KBM-7 (cell line): ENCODE measurements around the gene CBX3.
"Not testable (repeated sequence)": the region's sequence is repeated elsewhere in the genome, so short reads cannot be mapped to it uniquely, and the experiment has no call there.

Experiments used
- DNase-seq: peaks from one replicate; pipeline ENCODE4 v3.0.0-alpha.2; 2015
- in situ Hi-C: fragments of 300-500 bp; cut with MboI; formaldehyde crosslinking; loops from 2 replicates; pipeline ENCODE4 v1.14.3; 2020; ENCODE audit warnings: low sequenced_read_pairs, low pct_unique_long_range_greater_than_20kb, mixed read lengths

CBX3 gene

DNA sequence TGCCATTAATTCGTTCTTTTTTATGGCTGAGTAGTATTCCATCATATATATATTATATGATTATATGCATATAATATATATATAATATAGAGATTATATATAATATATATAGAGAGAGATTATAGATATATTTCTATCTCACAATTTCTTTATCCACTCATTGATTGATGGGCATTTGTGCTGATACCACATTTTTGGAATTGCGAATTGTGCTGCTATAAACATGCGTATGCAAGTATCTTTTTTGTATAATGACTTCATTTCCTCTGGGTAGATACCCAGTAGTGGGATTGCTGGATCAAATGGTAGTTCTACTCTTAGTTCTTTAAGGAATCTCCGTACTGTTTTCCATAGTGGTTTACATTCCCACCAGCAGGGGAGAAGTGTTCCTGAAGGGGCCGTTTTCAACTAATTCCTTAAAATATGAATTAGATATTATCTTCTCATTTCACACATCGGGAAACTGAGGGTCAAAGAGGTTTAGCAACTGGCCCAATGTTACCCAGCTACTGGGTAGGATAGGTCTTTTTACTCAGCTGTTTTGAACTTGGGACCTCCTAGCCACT is 33.0 kb upstream of the CBX3 start:
- no peak for DNase-seq
- in situ Hi-C loops: no loop called here

DNA sequence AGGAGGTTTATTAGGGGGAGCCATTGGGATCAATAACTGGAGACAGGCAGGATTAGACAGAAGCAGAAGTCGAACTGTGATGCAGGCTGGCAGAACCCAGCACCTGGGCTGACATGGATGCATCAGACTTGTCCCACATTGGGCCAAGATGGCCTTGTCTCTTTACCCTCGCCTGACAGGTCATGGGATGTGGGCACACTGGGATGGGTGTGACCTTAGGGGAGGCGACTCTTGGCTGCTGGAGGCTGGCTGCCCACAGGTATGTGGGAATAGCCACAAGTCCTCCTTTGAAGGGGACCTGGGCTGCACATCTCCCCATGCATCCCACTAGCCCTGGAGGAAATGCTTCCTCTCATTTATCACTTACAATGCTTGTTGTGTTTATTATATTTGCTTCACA is 32.3 kb upstream of the CBX3 start:
- DNase-seq: no peak
- in situ Hi-C loops: no loop called here

DNA sequence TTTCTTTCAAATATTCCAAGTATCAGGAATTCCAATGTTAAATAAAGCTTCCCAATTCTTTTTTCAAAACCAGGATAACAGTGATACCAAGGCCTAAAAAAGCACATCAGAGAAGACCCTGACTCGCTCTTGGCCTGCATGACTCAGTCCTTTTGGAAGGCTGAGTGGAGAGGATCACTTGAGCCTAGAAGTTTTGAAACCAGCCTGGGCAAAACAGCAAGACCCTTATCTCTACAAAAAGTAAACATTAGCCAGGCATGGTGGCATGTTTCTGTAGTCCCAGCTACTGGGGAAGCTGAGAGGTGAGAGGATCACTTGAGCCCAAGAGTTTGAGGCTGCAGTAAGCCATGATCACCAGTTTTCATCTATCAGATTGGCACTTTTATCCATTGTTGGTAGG is 30.9 kb upstream of the CBX3 start:
- DNase-seq: no peak
- in situ Hi-C loops: no loop called here

DNA sequence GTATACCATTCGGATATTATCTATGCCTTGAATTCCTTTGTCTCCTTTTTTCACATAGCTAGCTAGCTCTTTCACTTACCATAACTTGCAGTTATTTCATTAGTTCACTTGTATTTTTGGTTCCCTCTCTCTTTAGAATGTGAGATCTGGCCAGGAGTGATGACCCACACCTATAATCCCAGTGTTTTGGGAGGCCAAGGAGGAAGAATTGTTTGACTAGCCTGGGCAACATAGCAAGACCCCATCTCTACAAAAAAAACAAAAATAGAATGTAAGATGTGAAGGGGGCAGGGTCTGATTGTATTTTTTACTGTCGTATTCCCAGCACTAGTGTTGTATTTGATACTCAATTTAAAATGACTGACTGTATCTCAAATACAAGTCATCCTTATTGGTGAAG is 29.9 kb upstream of the CBX3 start:
- in situ Hi-C loops: no loop called here
- DNase-seq: no peak

DNA sequence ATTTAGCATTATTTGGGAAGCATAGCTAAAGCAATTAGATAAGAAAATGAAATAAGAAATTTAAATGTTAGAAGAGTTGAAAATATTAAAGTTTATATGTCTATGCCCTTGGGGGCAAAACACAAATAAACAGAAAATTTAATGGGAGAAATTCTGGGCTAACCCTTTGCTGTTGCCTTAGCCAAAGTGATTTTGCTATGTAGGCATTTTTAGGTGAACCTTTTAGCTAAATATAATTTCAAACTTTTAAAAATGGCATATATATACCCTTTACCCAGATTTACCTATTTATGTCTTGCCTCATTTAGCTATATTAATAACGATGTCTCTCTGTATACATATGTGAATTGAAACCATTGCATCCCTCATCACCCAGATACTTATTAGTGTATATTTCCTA is 29.5 kb upstream of the CBX3 start:
- in situ Hi-C loops: no loop called here

DNA sequence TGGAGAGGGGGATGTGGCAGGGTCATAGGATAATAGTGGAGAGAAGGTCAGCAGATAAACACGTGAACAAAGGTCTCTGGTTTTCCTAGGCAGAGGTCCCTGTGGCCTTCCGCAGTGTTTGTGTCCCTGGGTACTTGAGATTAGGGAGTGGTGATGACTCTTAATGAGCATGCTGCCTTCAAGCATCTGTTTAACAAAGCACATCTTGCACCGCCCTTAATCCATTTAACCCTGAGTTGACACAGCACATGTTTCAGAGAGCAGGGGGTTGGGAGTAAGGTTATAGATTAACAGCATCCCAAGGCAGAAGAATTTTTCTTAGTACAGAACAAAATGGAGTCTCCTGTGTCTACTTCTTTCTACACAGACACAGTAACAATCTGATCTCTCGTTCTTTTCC is 25.6 kb upstream of the CBX3 start:
- in situ Hi-C loops, DNase-seq: not testable (repeated sequence)

More for the DNA sequence above, 29.5 kb upstream of the CBX3 start:
- no peak for DNase-seq

DNA sequence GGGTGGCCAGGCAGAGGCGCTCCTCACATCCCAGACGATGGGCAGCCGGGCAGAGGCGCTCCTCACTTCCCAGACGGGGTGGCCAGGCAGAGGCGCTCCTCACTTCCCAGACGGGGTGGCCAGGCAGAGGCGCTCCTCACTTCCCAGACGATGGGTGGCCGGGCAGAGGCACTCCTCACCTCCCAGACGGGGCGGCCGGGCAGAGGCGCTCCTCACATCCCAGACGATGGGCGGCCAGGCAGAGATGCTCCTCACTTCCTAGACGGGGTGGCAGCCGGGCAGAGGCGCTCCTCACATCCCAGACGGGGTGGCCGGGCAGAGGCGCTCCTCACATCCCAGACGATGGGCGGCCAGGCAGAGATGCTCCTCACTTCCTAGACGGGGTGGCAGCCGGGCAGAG is 24.8 kb upstream of the CBX3 start:
- DNase-seq, in situ Hi-C loops: not testable (repeated sequence)

DNA sequence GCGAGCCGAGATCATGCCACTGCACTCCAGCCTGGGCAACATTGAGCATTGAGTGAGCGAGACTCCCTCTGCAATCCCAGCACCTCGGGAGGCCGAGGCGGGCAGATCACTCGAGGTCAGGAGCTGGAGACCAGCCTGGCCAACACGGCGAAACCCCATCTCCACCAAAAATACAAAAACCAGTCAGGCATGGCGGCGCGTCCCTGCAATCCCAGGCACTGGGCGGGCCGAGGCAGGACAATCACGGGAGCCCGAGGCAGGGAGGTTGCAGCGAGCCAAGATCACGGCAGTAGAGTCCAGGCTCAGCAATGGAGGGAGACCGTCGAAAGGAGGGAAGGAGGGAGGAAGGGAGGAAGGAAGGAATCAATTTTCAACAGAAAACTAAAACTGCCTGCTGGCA is 24.3 kb upstream of the CBX3 start:
- DNase-seq, in situ Hi-C loops: not testable (repeated sequence)

DNA sequence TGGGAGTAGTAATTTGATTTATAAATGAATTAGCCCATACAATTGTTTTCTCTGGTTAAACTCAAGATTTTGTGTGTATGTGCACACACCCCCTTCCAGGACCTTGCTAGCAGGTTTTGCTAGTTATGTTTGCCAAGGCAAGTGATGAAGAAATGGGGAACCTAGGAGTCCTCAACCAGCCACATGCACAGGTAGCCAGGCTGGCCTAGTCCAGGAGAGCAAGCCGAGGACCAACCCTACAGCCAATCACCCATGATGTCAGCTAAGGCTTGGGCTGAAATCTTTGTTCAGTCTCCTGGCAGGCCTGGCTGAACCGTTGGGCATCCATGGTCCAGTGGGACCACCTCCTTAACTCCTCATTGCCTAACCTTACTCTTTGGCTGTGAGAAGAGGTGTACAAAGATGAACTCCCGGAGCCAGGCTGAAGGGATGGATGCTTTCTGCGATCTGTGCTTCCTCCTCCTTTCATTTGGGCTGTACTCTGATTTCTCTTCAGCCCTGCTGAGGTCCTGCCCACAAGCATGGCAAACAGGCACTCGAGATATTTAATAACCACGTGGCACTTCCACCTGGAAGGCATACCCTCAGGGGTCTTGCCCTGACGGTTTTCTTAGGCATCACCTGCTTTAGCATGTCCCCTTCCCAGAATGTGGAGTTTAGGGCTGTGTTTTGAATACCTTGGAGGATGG is 23.1 kb upstream of the CBX3 start:
- in situ Hi-C loops: no loop called here
- DNase-seq: no peak

DNA sequence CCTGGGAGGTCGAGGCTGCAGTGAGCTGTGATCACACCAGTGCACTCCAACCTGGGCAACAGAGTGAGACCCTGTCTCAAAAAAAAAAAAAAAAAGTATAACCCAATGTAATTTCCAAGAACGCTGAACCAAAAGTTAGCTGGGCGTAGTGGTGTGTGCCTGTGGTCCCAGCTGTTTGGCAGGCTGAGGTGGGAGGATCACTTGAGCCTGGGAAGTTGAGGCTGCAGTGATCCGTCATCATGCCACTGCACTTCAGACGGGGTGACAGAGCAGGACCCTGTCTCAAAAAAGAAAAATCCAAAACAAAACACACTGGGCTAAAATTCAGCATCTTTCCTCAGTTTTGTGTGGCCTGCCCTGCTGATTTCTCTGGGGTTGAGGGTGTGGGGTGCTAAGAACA is 22.1 kb upstream of the CBX3 start:
- in situ Hi-C loops: no loop called here

DNA sequence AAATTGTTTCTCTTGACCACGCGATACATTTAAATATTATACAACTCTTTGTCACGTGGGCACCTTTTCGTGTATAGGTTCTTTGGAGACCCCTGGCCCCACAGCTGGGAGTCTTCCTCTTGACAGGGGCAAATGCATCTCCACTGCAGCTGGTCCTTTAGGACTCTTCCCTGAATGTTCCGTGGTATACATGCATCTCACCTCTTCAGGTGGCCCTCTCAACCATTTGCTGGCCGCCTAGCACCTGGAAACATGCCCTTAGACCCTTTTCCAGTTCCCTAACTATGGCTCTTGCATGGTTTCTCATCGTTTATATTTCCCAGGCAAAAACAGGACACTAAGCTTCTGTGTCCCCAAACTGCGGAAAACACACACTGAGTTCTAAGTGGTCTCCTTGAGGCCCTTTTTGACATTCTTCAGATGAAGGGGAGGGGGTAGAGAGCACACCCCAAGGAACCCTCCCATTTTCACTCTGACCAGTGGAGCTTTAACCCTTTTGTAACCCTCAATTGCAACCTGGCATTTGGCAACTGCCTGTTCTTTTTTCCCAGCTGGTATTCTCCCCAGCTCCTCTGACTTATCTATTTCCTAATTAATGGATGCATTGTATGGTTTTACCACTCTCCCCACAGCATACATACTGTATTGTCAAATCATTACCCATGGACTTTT is 21.6 kb upstream of the CBX3 start:
- no peak for DNase-seq

More for the DNA sequence above, 22.1 kb upstream of the CBX3 start:
- no peak for DNase-seq

DNA sequence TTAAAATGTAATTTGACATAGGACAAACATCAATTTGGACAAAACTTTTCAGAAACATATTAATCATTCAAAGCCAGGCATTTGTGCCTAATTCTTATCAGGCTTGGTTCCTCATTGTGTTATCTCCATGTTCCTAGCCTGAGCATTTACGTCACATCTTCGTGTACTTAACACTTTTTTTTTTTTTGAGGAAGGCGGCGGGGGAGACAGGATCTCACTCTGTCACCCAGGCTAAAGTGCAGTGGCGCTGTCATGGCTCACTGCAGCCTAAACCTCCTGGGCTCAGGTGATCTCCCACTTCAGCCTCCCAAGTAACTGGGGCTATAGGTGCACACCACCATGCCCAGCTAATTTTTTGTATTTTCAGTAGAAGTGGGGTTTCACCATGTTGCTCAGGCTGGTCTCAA is 20.8 kb upstream of the CBX3 start:
- no peak for DNase-seq
- in situ Hi-C loops: no loop called here

More for the DNA sequence above, 21.6 kb upstream of the CBX3 start:
- in situ Hi-C loops: no loop called here

DNA sequence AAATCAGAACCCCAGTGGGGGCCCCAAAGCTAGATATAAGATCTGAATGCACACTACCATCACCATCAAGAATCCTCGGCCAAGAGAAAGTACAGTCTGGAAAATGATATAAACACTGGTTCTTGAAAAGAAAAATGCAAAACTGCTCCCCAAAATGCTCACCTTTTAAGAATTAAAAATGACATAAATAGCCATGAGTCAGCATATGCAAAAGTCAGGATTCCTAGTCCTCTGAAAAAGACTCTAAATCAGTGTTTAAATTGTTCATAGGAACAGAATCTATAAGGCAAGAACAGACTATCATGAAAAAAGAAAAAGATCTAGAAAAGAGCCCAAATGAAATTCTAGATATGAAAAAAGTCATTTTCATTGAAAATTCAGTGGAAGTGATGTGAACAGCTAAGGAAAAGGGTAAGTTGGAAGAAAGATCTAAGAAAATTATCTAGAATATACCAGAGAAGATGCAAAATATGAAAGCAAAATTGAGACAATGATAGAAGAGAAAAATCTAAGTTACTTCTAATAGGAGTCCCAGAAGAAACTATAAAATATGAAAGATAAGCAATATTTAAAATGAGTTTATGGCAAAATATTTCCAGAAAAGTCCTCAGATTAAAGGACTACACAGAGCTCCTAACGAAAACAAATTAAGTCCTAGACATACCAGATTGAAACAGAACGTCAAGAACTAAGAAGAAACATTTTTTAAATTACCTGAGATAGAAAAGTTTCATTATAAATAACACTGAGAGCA is 19.9 kb upstream of the CBX3 start:
- DNase-seq: no peak
- in situ Hi-C loops: no loop called here

DNA sequence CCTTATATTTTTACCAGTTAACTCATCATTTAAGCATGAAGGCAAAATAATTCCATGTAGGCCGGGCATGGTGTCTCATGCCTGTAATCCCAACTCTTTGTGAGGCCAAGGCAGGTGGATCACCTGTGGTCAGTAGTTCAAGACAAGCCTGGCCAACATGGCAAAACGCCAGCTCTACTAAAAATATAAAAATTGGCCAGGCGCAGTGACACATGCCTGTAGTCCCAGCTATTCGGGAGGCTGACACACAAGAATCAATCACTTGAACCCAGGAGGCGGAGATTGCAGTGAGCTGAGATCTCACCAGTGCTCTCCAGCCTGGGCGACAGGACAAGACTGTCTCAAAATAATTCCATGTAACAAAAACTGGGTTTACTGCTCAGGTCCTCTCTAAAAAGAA is 19.3 kb upstream of the CBX3 start:
- no peak for DNase-seq
- in situ Hi-C loops: no loop called here

DNA sequence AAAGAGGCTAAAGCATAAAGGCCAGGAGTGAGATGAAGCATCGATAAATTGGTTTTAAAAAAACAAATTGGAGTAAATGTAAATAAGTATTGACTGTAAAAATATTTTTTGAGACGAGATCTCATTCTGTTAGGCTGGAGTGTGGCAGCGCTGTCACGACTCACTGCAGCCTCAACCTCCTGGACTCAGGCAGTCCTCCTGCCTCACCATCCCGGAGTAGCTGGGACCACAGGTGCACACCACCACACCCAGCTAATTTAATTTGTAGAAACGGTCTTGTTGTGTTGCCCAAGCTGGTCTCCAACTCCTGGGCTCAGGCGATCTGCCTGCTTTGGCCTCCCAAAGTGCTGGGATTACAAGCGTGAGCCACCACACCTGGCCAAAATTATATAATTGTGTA is 18.8 kb upstream of the CBX3 start:
- DNase-seq: no peak
- in situ Hi-C loops: no loop called here

DNA sequence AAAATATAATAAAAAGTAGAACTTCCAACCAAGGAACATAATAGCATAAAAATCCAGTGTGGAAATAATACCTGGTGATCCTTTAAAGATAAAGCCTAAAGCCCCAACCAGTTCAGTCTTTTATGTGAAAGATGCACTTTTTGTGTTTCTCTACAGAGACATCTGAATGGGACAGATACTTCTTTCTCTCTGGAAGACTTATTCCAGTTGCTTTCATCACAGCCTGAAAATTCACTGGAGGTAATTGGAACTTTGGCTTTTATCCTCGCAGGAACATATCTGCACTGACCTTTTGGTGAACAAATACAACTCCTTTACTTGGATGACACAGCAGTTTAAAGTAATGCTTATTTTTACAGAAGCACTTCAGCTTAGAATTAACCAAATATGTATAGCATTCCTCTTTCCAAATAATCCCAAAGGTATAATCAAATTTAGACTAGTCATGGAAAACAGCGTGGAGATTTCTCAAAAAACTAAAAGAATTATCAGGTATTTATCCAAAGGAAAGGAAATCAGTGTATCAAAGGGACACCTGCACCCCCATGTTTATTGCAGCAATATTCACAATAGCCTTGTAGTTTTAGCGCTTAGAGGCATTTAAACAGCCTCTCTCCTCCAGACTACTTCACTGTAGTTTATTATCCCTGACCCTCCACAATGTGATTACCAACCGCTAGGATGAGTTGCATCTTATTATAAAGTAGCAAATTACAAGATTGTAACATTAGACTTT is 17.8 kb upstream of the CBX3 start:
- DNase-seq: no peak
- in situ Hi-C loops: no loop called here

DNA sequence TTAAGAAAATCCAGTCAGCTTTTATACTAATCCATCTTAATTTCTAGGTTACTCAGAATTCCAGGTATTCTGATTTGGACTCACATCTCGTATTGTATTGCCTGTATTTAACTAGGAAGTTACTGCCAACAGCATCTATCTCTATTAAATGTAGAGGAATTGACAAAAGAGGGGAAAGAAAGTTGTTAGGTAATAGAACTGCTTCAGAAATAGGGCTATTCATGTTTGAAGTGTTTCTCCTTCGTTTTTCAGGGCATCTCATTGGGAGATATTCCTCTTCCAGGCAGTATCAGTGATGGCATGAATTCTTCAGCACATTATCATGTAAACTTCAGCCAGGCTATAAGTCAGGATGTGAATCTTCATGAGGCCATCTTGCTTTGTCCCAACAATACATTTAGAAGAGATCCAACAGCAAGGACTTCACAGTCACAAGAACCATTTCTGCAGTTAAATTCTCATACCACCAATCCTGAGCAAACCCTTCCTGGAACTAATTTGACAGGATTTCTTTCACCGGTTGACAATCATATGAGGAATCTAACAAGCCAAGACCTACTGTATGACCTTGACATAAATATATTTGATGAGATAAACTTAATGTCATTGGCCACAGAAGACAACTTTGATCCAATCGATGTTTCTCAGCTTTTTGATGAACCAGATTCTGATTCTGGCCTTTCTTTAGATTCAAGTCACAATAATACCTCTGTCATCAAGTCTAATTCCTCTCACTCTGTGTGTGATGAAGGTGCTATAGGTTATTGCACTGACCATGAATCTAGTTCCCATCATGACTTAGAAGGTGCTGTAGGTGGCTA is 17.1 kb upstream of the CBX3 start:
- in situ Hi-C loops, DNase-seq: not testable (repeated sequence)

DNA sequence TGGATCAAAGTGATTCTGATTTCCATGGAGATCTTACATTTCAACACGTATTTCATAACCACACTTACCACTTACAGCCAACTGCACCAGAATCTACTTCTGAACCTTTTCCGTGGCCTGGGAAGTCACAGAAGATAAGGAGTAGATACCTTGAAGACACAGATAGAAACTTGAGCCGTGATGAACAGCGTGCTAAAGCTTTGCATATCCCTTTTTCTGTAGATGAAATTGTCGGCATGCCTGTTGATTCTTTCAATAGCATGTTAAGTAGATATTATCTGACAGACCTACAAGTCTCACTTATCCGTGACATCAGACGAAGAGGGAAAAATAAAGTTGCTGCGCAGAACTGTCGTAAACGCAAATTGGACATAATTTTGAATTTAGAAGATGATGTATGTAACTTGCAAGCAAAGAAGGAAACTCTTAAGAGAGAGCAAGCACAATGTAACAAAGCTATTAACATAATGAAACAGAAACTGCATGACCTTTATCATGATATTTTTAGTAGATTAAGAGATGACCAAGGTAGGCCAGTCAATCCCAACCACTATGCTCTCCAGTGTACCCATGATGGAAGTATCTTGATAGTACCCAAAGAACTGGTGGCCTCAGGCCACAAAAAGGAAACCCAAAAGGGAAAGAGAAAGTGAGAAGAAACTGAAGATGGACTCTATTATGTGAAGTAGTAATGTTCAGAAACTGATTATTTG is 16.3 kb upstream of the CBX3 start:
- in situ Hi-C loops: no loop called here
- peak; percentile 50 for DNase-seq
